ENCODE measurements around the gene TPX2.

GRCh38 chr20:31813611-31814010 lies 74.5 kb downstream of the TPX2 start:
- TF ChIP-seq CTCF (optimal IDR thresholded peaks at IDR 0.05 in 1 of 3, IDR thresholded peaks at IDR 0.05 in 1 of 3, conservative IDR thresholded peaks at IDR 0.05 in 1 of 3; ENCODE audit: extremely low read depth in 1 of 3, insufficient read depth in 2 of 3, low read length in 3 of 3) = no peak
- no peak for TF ChIP-seq EZH2 (IDR thresholded peaks at IDR 0.05; ENCODE audit: low read length)

All from keratinocyte (primary cell).